ENCODE measurements around the gene ZMYM3.

ZMYM3 gene

GRCh38 chrX:71191248-71191647 lies 62.7 kb downstream of the ZMYM3 start:
- no peak for DNase-seq (ENCODE audit: low read depth)
- no peak for TF ChIP-seq CTCF (conservative IDR thresholded peaks at IDR 0.05; ENCODE audit: control insufficient read depth, insufficient read depth, low read depth, low read length)

More at GRCh38 chrX:71191248-71191647, 62.7 kb downstream of the ZMYM3 start:
- no peak overlapping the region for H3K4me3 ChIP-seq (ENCODE audit: control insufficient read depth, low read depth, low read length)

Data from fibroblast of mammary gland (primary cell).